Inferior parietal cortex (tissue), 1 donor: Measurements from ENCODE around the gene MGMT.

Experiments used
- DNase-seq: peaks from one replicate; pipeline ENCODE4 v3.0.0-alpha.2; 2016; ENCODE audit errors: extremely low spot score

Gene MGMT

GRCh38 chr10:129455625-129456024 is 11.4 kb upstream of the MGMT start:
- no peak for DNase-seq

GRCh38 chr10:129459762-129460539 is 7.1 kb upstream of the MGMT start:
- no peak for DNase-seq

GRCh38 chr10:129462257-129462795 is 4.7 kb upstream of the MGMT start:
- DNase-seq, result no peak

- no peak for DNase-seq
Measured at GRCh38 chr10:129464251-129464650, 2.8 kb upstream of the MGMT start.

GRCh38 chr10:129465796-129466702 is 992 bp upstream of the MGMT start:
- DNase-seq, result no peak

GRCh38 chr10:129467359-129468064 is 471 bp downstream of the MGMT start:
- DNase-seq, result peak; percentile 25

GRCh38 chr10:129468187-129468586 is 1.1 kb downstream of the MGMT start:
- no peak for DNase-seq

GRCh38 chr10:129470103-129470851 is 3.2 kb downstream of the MGMT start:
- DNase-seq, result no peak

- no peak for DNase-seq
Measured at GRCh38 chr10:129471447-129472175, 4.6 kb downstream of the MGMT start.

GRCh38 chr10:129472696-129473555 is 5.9 kb downstream of the MGMT start:
- DNase-seq, result no peak

GRCh38 chr10:129474642-129475041 is 7.6 kb downstream of the MGMT start:
- no peak for DNase-seq

- no peak for DNase-seq
Measured at GRCh38 chr10:129476431-129476830, 9.4 kb downstream of the MGMT start.

- DNase-seq, result no peak
Measured at GRCh38 chr10:129477051-129477450, 10.0 kb downstream of the MGMT start.

GRCh38 chr10:129481641-129482040 is 14.6 kb downstream of the MGMT start:
- DNase-seq, result no peak

- no peak for DNase-seq
Measured at GRCh38 chr10:129483430-129484010, 16.5 kb downstream of the MGMT start.

GRCh38 chr10:129486805-129487204 is 19.8 kb downstream of the MGMT start:
- DNase-seq, result no peak

- DNase-seq, result no peak
Measured at GRCh38 chr10:129491123-129491734, 24.2 kb downstream of the MGMT start.

GRCh38 chr10:129494176-129494575 is 27.1 kb downstream of the MGMT start:
- DNase-seq, result no peak

GRCh38 chr10:129494740-129495139 is 27.7 kb downstream of the MGMT start:
- no peak for DNase-seq
